ENCODE data around the gene GABRB3.

GRCh38 chr15:26736502-26737248 is 36.2 kb downstream of the GABRB3 start:
- TF ChIP-seq CTCF (IDR thresholded peaks at IDR 0.05) (no peak), POLR2A (IDR thresholded peaks at IDR 0.05) (no peak)
